DMS 273 (cell line): Measurements from ENCODE around the gene DNAJA3.
A peak's percentile ranks its signal among the peaks of the same experiment; 100 is the strongest.

ENCODE experiments used
- DNase-seq: peaks from one replicate; lab custom pipeline; 2025; ENCODE audit not compliant: unreplicated experiment; lab: John Stamatoyannopoulos, UW

DNAJA3 gene

DNA sequence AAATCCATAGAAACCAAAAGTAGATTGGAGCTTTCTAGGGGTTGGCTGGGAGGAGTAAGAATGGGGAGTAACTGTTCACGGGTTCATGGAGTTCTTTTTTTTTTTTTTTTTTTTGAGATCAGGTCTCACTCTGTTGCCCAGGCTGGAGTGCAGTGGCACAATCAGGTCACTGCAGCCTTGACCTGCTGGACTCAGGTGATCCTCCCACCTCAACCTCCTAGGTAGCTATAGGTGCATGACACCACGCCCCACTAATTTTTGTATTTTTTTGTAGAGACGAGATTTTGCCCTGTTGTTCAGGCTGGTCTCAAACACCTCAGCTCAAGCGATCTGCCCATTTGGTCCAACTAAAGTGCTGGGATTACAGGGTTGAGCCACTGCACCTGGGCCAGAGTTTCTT lies 47.2 kb downstream of the DNAJA3 start:
- DNase-seq = no peak

DNA sequence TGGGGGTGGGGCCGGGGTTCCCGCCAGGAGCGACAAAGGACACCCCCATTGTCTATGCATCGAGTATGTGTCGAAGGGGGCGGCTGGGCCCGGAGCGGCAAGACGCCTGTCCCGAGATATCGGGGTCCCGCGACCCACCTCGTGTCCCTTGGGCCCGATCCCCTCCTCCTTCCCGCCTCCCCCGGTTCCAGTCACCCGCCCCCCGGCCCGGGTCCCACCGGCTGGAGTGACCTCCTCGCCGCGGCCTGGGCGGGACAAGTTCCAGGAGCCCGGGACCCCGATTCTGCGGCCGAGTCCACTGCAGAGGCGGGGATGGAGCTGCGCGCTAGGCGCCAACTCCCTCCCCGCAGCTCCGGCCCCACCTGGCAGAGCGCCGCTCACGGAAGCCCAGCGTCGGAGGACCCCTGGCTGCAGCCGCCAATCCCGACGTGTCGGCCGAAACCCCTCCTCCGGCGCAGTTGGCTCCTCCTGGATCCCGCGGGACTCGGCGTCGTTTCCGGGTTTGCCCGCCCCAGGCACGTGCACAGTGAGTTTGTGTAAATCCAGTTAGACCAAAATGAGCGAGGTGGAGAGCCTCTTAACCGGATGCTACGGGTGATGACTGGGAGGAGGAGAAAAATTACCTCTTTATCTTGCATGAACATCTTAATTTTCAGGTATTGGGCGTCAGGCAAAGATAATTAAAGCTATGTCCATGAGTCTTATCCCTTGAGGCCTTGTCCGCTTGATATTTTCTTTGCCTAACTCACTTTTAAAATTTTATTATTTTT lies 48.7 kb downstream of the DNAJA3 start, which contains the start of gene NMRAL1:
Gene NMRAL1 (minus strand): TSS at position 434 of the 770 bp plus-strand sequence. CDS start 493 bp downstream, outside the sequence.
- DNase-seq = peak; percentile 98

DNA sequence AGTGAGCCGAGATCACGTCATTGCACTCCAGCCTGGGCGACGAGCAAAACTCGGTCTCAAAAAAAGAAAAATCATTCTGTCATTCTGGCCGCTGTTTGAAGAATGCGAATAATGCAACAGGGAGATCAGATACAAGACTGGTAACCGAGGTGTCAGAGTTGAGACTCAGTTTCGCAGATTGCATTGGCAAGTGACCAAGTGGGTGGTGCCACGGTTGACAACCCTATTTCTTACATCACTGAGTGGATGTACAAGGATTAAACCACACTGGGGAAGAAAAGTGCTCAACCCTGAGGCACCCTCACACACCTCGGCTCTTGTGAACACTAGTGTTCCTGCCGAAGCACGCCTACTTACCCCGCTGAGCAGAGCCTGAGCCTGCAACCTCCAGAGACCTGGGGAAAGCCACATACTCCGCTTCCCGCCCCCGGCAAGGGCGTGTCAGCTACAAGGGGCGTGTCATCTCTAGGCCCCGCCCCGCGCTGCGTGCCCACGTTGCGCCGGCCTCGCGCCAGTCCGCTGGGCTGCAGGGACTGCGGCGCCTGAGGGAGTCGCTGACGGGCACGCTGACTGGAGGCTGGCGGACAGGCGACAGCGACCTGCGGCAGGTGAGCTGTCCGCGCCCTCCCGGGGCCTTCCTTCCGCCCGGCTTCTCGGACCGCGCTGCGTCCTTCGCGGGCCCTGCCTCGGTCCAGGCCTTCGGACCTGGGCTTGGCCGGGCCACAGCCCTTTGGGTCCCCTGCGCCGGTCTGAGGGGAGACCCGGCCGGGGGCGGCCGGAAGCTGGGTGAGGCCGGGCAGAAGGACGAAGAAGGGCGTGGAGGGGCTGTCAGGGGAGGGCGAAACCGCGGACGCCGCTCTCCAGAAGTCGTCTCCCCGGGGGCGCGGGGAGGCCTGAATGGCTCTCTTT lies 50.5 kb downstream of the DNAJA3 start, which contains the start of gene HMOX2:
Gene HMOX2 (plus strand): TSS at position 519 of the 909 bp plus-strand sequence. CDS start 29,127 bp downstream, outside the sequence.
- DNase-seq = peak; percentile 97

DNA sequence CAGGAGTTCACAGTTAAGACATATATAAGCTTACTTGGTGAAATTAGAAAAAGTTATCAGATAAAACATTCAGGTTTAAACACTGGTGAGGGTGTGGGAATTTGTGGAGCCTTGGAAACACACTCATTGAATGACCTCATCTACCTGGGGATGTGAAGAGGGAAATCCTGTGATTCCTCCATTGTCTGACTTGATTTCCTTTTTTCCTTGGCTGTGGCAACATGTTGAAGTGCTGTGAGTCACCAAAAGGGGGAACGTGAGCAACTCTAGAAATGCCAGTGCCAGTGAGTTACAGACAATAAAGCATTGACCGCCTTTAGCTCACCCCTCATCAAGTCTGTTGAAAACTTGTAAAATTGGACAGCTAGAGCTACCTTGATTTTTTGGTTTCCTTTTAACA lies 52.3 kb downstream of the DNAJA3 start:
- peak; percentile 53 for DNase-seq

DNA sequence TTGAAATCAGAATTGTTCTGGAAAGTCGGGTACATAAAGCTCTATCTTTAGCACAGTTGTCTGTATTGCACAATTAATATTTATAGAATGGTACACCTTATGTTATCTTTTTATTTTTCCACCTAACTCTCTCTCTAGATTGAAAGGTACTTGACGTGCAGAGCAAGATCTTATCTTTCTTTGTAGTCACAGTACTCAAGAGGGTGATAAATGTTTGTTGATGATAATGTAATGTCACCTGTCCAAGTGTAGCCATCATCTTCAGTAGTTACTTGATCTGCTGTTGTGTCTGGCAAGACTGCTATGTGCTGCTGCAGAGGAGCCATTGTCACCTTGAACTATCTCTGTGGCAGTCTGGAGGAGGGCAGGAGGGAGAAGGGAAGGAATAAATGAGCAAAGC lies 55.9 kb downstream of the DNAJA3 start:
- no peak for DNase-seq

DNA sequence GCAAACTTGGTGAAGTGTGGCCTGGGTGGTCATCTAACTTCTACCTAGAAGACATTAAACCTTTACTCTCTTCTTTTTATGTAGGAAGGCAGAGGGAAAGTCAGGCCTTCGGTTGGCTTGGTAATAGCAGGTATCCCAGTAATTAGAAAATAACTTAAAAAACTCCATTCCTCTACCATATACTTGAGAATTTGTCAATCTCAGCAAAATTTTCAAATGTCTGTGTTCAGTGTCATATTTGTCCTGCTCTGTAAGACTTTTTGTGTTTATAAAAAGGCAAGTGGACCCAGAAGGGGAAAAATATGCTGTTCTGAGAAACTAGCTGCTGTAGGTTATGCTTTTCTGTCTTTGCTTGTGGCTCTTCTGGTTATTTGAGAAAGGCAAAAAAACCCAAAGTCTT lies 56.3 kb downstream of the DNAJA3 start:
- no peak for DNase-seq

DNA sequence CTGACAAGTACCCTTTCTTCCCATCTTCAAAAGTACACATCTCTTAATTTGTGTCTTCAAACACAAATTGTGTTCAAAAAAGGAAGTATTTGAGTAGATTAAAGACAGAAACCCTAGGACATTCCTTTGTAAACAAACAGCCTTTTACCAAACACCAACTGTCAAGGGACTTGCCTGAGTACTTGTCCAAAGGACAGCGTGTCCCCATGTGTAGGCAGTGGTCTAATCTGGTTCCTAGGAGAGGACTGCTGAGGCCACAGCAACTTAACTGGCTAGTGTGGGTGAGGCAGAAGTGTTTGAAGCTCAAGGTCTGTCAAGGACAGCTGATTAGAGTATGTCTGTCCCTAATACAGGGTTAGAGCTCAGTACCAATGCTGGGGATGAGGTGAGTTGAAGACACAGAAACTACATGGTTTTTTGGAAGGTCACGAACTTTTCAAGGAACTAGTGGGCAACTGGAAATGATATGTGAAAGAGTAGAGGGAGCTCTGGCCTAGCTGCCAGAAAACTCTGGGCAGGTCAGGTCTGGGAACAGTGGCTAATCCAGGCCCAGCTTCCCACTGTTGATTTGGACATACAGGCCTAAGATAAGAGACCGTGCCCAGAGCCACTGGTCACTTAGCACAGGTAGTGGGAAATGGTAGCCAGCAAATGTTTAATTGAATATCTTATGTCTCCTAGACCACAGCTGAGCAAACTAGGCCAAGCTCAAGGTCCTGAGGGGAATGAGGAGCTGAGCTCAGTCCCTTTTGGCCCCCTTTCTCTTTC lies 60.6 kb downstream of the DNAJA3 start:
- no peak for DNase-seq

DNA sequence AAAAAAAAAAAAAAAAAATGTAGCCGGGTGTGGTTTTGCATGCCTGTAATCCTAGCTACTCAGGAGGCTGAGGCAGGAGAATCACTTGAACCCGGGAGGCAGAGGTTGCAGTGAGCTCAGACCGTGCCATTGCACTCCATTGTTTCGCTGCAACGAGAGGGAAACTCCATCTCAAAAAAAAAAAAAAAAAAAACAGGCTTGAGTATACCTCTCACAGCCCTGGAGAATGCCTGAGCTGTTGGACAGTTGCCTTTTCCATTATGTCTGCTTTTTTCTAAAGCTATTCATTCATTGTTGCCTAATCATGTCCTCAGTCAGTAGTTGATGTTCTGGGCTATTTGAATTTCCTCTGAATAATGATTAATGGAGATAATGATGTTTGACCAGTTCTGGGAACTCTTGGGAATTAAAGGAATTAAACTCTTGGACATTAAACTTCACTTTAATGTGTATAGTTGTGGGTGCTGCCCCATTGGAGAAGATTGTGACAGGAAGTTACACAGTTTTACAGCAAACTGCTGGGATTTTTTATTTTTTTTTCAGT lies 62.4 kb downstream of the DNAJA3 start:
- DNase-seq = no peak

DNA sequence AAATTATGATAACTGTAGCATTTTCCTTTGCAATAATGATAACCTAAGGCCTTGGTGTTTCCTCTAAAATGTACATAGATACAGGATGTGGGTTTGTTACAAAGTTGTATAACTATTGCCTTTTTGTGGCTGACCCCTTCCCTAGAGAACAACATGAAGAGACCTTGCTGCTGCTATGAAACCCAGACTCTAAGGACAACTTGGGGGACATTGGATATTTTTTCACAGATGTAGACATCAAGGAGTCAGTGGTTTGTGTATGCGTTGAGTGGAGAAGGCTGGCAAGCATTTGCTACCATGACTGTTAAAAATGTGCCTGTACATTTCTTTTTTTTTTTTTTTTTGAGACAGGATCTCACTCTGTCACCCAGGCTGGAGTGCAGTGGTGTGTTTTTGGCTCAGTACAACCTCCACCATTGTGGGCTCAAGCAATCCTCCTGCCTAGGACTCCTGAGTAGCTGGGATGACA lies 62.9 kb downstream of the DNAJA3 start:
- no peak for DNase-seq

DNA sequence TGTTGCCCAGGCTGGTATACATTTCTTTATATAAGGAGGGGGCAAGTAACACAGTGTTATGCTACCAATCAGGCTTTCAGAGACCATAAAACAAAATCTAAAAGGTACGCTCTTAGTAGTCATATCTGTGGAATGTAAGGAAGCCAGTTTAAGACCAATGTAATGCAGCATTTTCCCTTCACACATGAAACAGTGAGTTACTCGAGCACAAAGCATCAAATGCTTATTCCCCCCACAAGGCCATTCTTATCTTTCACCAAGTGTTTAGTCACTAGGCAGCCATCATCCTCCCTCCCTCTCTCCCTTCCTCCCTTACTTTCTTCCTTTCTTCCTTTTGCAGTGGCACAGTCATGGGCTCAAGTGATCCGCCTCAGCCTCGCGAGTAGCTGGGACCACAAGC lies 63.4 kb downstream of the DNAJA3 start:
- no peak for DNase-seq

DNA sequence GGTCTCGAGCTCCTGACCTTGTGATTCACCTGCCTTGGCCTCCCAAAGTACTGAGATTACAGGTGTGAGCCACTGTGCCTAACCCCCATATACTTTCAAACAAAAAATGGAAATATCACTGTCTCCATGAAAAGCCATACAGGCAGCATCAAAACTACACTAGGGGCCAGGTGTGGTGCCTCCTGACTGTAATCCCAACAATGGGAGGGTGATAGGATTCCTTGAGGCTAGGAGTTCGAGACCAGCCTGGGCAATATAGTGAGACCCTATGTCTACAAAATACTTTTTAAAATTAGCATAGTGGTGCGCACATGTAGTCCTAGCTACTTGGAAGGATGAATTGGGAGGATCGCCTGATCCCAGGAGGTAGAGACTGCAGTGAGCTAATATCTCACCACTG lies 66.2 kb downstream of the DNAJA3 start:
- no peak for DNase-seq

DNA sequence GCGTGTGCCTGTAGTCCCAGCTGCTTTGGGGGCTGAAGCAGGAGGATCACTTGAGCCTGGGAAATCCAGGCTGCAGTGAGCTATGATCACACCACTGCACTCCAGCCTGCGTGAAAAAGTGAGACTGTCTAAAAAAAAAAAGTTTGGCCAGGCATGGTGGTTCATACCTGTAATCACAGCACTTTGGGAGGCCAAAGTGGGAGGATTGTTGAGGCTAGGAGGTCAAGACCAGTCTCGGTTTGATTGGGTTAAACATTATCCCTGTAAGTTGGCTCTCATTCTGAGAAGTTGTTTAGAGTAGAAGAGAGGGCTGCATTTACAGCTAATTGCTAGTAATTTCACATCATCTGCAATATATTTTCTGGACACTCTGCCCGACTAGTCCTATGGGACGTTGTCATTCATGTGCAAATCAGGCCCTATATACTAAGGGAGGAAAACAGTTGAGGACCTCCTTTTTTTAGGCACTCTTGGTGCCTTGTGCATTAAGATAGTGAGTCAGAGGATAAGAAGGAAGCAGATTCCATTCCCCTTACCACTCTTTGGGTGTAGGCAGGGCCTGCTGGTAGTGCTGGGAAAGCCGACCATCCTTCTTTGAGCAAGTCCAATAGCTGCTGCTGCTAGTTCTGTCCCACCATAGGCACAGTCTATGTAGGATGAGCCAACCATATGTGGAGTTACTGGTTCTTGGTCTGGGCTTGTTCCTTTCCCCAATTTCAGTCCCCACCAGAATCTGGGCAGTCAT lies 69.2 kb downstream of the DNAJA3 start:
- DNase-seq = no peak

DNA sequence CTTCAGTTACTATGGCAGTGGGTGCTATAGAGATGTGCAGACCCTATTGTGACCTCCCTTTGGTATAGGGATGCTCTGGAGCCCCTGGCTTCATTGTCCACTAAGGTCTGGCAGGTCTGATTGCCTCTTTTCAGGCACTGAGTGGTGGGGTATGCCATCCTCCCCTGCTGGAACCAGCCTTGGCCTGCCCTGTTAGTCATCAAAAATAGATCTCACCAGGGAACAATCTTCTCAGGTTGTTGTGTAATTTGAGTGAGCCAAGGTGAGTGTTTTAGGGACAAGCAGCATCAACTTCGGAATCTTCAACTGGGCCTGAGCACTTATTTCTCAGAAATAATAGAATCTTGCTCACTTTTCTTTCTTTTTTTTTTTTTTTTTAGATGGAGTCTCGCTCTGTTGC lies 70.1 kb downstream of the DNAJA3 start:
- DNase-seq = no peak

DNA sequence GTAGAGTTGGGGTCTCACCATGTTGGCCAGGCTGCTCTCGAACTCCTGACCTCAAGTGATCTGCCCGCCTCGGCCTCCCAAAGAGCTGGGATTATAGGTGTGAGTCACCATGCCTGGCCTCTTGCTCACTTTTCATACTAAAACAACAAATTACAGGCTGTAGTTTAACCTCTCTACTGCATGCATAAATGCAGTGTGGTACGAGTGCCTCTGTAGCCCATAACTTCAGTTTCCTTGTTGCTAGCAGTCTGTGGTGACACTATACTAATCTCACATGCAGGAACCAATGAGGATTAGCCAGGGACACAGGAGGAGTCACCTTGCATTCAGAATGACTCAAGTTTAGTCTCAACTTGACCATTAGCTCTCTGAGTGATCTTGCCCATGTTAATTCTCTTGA lies 70.6 kb downstream of the DNAJA3 start:
- DNase-seq = no peak

DNA sequence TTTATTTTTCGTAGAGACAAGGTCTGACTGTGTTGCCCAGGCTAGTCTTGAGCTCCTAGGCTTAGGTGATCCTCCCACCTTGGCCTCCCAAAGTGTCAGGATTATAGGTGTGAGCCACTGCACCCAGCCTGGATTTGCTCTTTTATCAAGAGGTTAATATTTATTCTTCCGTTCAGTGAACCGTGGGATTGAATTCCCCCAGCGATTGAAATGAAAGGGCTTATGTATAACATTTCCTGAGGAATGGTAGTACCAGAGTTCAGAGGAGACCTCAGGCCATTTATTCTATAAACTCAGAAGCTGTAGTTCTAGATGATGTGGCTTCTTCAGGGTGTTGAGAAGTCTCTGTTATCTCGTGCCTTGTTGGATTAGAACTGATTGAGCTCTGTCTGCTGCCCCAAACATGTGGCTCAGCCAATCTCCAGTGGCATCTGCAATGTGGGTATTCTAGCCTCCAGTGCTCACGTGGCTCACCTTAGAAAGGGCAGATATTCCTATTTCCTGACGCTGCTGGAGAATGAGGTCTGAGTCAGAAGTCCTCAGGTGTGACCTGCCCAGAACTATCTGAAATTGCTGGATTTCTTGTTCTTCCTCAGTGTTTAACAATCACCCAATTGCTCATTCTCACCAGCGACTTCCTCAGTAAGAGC lies 73.0 kb downstream of the DNAJA3 start:
- DNase-seq = no peak

DNA sequence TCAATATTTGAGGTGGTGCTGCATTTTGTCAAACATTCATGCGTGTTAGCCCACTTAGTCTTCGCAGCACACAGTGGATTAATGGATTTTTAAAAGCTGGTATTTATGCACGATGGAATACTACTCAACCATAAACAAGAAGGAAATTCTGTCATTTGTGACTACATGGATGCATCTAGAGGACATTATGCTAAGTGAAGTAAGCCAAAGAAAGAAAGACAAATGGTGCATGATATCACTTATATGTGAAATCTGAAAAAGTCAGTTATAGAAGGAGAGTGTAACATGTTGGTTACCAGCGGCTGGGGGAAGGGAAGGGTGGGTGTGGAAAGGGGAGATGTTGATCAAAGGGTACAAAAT lies 73.5 kb downstream of the DNAJA3 start:
- no peak for DNase-seq

DNA sequence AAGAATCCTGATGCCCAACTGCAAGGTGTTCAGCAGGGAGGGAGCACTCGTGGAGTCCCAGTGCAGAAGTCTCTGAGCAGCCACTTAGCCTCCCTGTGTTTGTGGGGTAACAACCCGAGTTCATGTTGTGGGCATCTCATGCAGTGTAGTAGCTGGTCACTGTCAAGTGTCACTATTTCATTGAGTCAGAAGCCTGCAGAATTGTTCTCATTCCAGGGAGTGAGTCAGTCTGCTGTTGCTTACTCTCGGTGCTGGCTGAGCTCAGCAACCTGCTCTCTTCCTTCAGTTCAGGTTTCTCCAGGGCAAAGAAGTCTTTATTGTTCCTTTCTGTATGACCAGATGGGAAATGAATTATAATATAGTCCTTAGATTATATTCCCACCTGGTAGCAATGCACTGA lies 74.6 kb downstream of the DNAJA3 start:
- no peak for DNase-seq

DNA sequence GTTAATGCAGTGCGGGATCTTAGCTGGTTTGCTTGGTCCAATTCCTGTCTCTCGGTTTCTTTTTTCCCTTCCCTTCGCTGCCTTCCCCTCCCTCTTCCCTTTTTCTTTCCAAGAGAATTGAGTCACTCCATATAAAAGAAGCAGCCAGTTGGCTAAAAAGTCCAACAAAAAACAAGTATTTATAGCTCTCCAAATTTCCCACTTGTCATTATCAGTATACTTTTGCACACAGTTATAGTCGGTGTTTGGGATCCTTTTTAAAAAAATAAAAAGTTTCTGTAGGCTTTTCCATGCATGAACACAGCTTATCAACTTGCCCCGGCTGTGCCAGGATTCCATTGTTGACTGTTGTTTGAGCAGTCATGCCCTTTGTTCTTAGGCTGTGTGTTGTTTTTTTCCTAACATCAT lies 75.4 kb downstream of the DNAJA3 start:
- no peak for DNase-seq

DNA sequence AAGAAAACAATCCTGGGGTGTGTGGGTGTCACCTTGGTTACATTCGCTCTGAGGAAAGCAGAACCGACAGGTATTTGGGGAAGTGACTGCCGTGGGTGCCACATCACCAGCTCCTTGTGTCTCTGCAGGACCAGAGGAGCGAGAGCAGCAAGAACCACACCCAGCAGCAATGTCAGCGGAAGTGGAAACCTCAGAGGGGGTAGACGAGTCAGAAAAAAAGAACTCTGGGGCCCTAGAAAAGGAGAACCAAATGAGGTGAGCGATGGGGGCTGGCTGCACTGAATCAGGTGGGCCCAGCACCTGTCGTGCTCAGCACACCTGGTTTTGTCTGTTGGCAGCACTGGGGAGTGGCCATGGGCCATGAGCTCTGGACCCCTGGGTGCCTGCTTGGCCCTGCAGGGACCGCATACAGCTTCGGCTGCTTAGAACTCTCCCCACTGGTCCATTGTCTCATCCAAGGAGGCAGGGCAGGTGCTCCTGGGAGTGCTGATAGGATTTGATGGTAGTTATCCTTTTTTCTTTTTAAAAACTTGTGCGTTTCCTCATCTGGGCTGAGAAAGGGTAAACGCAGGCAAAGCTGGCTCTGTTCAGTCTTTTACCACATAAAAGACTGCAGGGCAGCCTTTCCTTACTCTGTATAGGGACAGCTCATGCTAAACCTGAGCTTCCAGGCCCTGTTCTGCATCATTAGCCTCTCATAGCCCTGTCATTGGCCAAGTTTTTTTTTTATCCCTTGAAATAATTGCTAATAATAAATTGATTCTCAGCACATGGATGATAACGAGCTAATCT lies 79.9 kb downstream of the DNAJA3 start:
- DNase-seq = no peak
